Measurements from ENCODE around the gene CPVL.

GRCh38 chr7:28996836-28997235 lies 149.5 kb downstream of the CPVL start:
- TF ChIP-seq, protein P1, sequence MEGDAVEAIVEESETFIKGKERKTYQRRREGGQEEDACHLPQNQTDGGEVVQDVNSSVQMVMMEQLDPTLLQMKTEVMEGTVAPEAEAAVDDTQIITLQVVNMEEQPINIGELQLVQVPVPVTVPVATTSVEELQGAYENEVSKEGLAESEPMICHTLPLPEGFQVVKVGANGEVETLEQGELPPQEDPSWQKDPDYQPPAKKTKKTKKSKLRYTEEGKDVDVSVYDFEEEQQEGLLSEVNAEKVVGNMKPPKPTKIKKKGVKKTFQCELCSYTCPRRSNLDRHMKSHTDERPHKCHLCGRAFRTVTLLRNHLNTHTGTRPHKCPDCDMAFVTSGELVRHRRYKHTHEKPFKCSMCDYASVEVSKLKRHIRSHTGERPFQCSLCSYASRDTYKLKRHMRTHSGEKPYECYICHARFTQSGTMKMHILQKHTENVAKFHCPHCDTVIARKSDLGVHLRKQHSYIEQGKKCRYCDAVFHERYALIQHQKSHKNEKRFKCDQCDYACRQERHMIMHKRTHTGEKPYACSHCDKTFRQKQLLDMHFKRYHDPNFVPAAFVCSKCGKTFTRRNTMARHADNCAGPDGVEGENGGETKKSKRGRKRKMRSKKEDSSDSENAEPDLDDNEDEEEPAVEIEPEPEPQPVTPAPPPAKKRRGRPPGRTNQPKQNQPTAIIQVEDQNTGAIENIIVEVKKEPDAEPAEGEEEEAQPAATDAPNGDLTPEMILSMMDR (IDR thresholded peaks at IDR 0.05): no peak
- no peak for TF ChIP-seq POLR2A (IDR thresholded peaks at IDR 0.05)
